NB4 (cell line): ENCODE results near the gene FBN3.

Experiments
- POLR2A ChIP-seq: IDR thresholded peaks from 2 replicates; pipeline ENCODE4 v1.6.1; 2011; ENCODE audit warnings: mild to moderate bottlenecking; ENCODE audit not compliant: insufficient read length; ENCODE audit errors: extremely low read depth
- TF ChIP-seq, protein P1 (sequence below): IDR thresholded peaks from one replicate; pipeline ENCODE4 v1.5.1; 2012; ENCODE audit warnings: low read depth, low read length
- TF ChIP-seq, protein P2 (sequence below): IDR thresholded peaks from 2 replicates; pipeline ENCODE4 v1.6.1; 2011; ENCODE audit warnings: low read depth, low read length

DNA sequence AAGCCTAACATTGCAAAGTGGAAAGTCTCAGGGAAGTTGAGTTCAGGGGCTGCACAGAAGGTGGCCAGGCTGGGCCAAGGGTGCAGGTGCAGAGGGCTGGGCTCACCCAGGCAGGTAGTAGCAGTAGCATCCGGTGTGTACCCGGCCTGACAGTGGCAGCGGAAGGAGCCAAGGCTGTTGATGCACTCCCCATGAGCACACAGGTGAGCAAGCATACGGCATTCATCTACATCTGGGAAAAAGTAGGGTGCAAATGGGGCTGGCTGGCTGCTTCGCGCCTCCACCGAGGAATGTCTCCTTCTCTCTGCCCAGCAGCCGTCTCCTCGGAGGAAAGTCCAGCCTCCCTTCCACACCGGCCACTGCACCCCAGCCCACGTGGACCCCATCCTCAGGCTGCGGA lies 66.3 kb downstream of the FBN3 start:
- TF ChIP-seq, protein P1, sequence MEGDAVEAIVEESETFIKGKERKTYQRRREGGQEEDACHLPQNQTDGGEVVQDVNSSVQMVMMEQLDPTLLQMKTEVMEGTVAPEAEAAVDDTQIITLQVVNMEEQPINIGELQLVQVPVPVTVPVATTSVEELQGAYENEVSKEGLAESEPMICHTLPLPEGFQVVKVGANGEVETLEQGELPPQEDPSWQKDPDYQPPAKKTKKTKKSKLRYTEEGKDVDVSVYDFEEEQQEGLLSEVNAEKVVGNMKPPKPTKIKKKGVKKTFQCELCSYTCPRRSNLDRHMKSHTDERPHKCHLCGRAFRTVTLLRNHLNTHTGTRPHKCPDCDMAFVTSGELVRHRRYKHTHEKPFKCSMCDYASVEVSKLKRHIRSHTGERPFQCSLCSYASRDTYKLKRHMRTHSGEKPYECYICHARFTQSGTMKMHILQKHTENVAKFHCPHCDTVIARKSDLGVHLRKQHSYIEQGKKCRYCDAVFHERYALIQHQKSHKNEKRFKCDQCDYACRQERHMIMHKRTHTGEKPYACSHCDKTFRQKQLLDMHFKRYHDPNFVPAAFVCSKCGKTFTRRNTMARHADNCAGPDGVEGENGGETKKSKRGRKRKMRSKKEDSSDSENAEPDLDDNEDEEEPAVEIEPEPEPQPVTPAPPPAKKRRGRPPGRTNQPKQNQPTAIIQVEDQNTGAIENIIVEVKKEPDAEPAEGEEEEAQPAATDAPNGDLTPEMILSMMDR, result no peak
- TF ChIP-seq, protein P2, sequence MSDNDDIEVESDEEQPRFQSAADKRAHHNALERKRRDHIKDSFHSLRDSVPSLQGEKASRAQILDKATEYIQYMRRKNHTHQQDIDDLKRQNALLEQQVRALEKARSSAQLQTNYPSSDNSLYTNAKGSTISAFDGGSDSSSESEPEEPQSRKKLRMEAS, result no peak
- TF ChIP-seq POLR2A, result no peak
